HepG2 (cell line): ENCODE data around the gene RAP2A. TPM values are rescaled to one million over a fixed set of nuclear protein-coding genes. Genes with fewer than 3 reads are reported as not detected.

Experiments
- ATAC-seq: fragments of 200-7000 bp; cut with Tn5 transposase; 3 replicates; pipeline ENCODE4 v1.9.1; 2020; ENCODE audit warnings: mild to moderate bottlenecking, moderate library complexity
- BruUV-seq: library from RNA; stranded (reverse); fragments of 400-500 nt; replicated peaks from 2 replicates; lab custom pipeline; 2021; lab: Mats Ljungman, UMichigan
- CTCF ChIA-PET: fragments of 300-600 bp; formaldehyde crosslinking; extraction: SDS; loops from one replicate; lab custom pipeline; 2021; ENCODE audit warnings: low total read pairs, inconsistent platforms, low intra/inter-chr PET ratio; lab: Yijun Ruan, JAX
- POLR2A ChIA-PET: fragments of 350-600 bp; sonication (Branson Sonifier 250); formaldehyde crosslinking; loops from one replicate; lab custom pipeline; 2020; ENCODE audit warnings: antibody characterized with exemption, inconsistent platforms; lab: Yijun Ruan, JAX
- DNase-seq: peaks from one replicate; pipeline ENCODE4 v3.0.0-alpha.2; 2015; ENCODE audit warnings: low spot score
- FAIRE-seq: peaks from 3 replicates; lab custom pipeline; 2011; peaks lifted over from hg19 to GRCh38; lab: Jason Lieb, UNC
- H2AFZ ChIP-seq: one replicate; pipeline ENCODE4 v1.6.1; 2011; ENCODE audit warnings: low read length, inconsistent platforms
- H3K27ac ChIP-seq: fragments of 300-600 bp; 3 replicates; pipeline ENCODE4 v1.8.0; 2011; ENCODE audit warnings: mixed run types, mild to moderate bottlenecking, mixed read lengths, low read length, inconsistent platforms; ENCODE audit not compliant: insufficient read depth; ENCODE audit errors: extremely low read length
- H3K27me3 ChIP-seq, 2 experiments: fragments of 200-600 bp in 1 of 2; 2 replicates in 1 of 2; 3 replicates in 1 of 2; pipeline versions ENCODE4 v1.6.0 to v1.8.0; 2011; ENCODE audit warnings: low read length in 2 of 2, mild to moderate bottlenecking in 2 of 2, moderate library complexity in 2 of 2, inconsistent platforms in 1 of 2; ENCODE audit not compliant: insufficient read depth in 2 of 2, control insufficient read depth in 1 of 2
- H3K36me3 ChIP-seq, 2 experiments: fragments of 200-600 bp in 1 of 2; replicated peaks in 1 of 2; 2 replicates in 1 of 2; 3 replicates in 1 of 2; pipeline versions ENCODE4 v1.5.1 to v1.8.0; 2011; ENCODE audit warnings: low read length in 2 of 2, inconsistent platforms in 1 of 2; ENCODE audit not compliant: insufficient read depth in 2 of 2, control insufficient read depth in 1 of 2
- H3K4me1 ChIP-seq: 2 replicates; pipeline ENCODE4 v1.5.1; 2012; ENCODE audit warnings: low read length, inconsistent platforms; ENCODE audit not compliant: insufficient read depth
- H3K4me2 ChIP-seq: 2 replicates; pipeline ENCODE4 v1.6.0; 2011; ENCODE audit warnings: low read depth, low read length, inconsistent platforms
- H3K4me3 ChIP-seq, 3 experiments: fragments of 200-600 bp in 1 of 3; sonication (generic), shearing (Covaris generic) in 1 of 3; replicated peaks in 1 of 3; 2 replicates each; pipeline ENCODE4 v1.5.1; 2011 to 2016; ENCODE audit warnings: low read length in 3 of 3, inconsistent platforms in 2 of 3, low read depth in 2 of 3, mild to moderate bottlenecking in 2 of 3, control low read depth in 1 of 3, mixed read lengths in 1 of 3; ENCODE audit not compliant: insufficient read depth in 1 of 3
- H3K79me2 ChIP-seq: one replicate; pipeline ENCODE4 v1.6.1; 2011; ENCODE audit warnings: low read length, inconsistent platforms; ENCODE audit not compliant: insufficient read depth
- H3K9ac ChIP-seq: 2 replicates; pipeline ENCODE4 v1.6.0; 2011; ENCODE audit warnings: mild to moderate bottlenecking, low read depth, low read length, inconsistent platforms; ENCODE audit not compliant: insufficient read depth
- H3K9me3 ChIP-seq: 2 replicates; pipeline ENCODE4 v1.5.1; 2012; ENCODE audit warnings: mild to moderate bottlenecking, low read length
- H4K20me1 ChIP-seq: 2 replicates; pipeline ENCODE4 v1.6.0; 2011; ENCODE audit warnings: inconsistent platforms, mild to moderate bottlenecking, low read length, moderate library complexity; ENCODE audit not compliant: insufficient read depth
- FOSL2 ChIP-seq: sonication (generic); formaldehyde crosslinking; IDR thresholded peaks from 2 replicates; pipeline ENCODE4 v1.4.0; 2020; ENCODE audit warnings: missing genetic modification reagents
- KLF6 ChIP-seq: IDR thresholded peaks from 2 replicates; pipeline ENCODE4 v1.8.0; 2016; ENCODE audit warnings: missing biosample characterization, missing genetic modification reagents
- MAFG ChIP-seq: sonication (generic); formaldehyde crosslinking; IDR thresholded peaks from 2 replicates; pipeline ENCODE4 v1.5.1; 2020; ENCODE audit warnings: mild to moderate bottlenecking, missing genetic modification reagents
- SALL1 ChIP-seq: sonication (generic); formaldehyde crosslinking; IDR thresholded peaks from 2 replicates; pipeline ENCODE4 v1.8.0; 2022; ENCODE audit warnings: mild to moderate bottlenecking, missing genetic modification reagents
- SIN3B ChIP-seq: fragments of 150-350 bp; IDR thresholded peaks from 2 replicates; pipeline ENCODE4 v1.6.1; 2014; ENCODE audit warnings: low read length
- SYNCRIP ChIP-seq: fragments of 200-400 bp; formaldehyde crosslinking; IDR thresholded peaks from 2 replicates; pipeline ENCODE4 v1.6.1; 2018; ENCODE audit warnings: mild to moderate bottlenecking, low read depth, low read length; ENCODE audit not compliant: insufficient read depth
- THAP9 ChIP-seq: sonication (generic); formaldehyde crosslinking; IDR thresholded peaks from 2 replicates; pipeline ENCODE4; 2020; ENCODE audit warnings: missing genetic modification reagents, mild to moderate bottlenecking, borderline replicate concordance
- WGBS: methylation state at CpG from one replicate; pipeline ENCODE4 v1.1.6; 2017; ENCODE audit warnings: low lambda C conversion rate; 5-methylcytosine and 5-hydroxymethylcytosine counted together
- in situ Hi-C: cut with HindIII; loops from 2 replicates; pipeline ENCODE4 v1.10.0; 2017; ENCODE audit warnings: low pct_unique_long_range_greater_than_20kb; ENCODE audit not compliant: extremely low pct_ligation_motif_present
- intact Hi-C: fragments of 100-400 bp; cut with micrococcal nuclease; formaldehyde crosslinking; loops from one replicate; pipeline ENCODE4 v1.10.0; 2022; ENCODE audit not compliant: unreplicated experiment
- polyA plus RNA-seq, 8 experiments: library from polyadenylated mRNA; depleted of rRNA in 3 of 8; stranded (reverse) in 7 of 8; unstranded in 1 of 8; fragments of >200 nt; fragmentation: Illumina TruSeq in 4 of 8; extraction: Trizol in 4 of 8; gene quantifications; 2 replicates each; pipeline versions ENCODE4 v1.2.1 to v1.2.3, GENCODE V29; 2011 to 2016; ENCODE audit warnings: low read depth in 4 of 8, missing spikeins in 1 of 8, mixed read lengths in 1 of 8; ENCODE audit not compliant: insufficient read depth in 1 of 8
- total RNA-seq, 5 experiments: library from RNA; depleted of rRNA; stranded (reverse); fragments of >200 nt; fragmentation: Illumina TruSeq; extraction: Trizol; gene quantifications; 2 replicates each; pipeline ENCODE4 v1.2.3, GENCODE V29; 2016; ENCODE audit warnings: low read depth in 1 of 5
- TF ChIP-seq, protein P1 (sequence below): sonication (generic); formaldehyde crosslinking; IDR thresholded peaks from 2 replicates; pipeline ENCODE4 v1.4.0; 2020; ENCODE audit warnings: low read depth, mild to moderate bottlenecking, missing genetic modification reagents
- TF ChIP-seq, protein P2 (sequence below): conservative IDR thresholded peaks from 2 replicates; pipeline ENCODE4 v1.6.1; 2018; ENCODE audit warnings: missing genetic modification reagents

Gene RAP2A
- total and polyA plus RNA-seq, 2 of the 13 experiments (the other 11 are each of a cell fraction or from before 2014, with no cell fraction given), result 9.9 to 23.1 TPM

GRCh38 chr13:97495678-97496077 is 61.7 kb downstream of the RAP2A start (continued):
- TF ChIP-seq, protein P1, sequence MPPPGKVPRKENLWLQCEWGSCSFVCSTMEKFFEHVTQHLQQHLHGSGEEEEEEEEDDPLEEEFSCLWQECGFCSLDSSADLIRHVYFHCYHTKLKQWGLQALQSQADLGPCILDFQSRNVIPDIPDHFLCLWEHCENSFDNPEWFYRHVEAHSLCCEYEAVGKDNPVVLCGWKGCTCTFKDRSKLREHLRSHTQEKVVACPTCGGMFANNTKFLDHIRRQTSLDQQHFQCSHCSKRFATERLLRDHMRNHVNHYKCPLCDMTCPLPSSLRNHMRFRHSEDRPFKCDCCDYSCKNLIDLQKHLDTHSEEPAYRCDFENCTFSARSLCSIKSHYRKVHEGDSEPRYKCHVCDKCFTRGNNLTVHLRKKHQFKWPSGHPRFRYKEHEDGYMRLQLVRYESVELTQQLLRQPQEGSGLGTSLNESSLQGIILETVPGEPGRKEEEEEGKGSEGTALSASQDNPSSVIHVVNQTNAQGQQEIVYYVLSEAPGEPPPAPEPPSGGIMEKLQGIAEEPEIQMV (CRISPR knock-in tag), result no peak
- TF ChIP-seq SYNCRIP (no peak), MAFG (peak; percentile 87), KLF6 (CRISPR knock-in tag) (no peak), SALL1 (0 out of 2 replicates have a peak, but pooled peaks have one; percentile 29), SIN3B (no peak)
- TF ChIP-seq, all 625 proteins: peak for 24

DNA sequence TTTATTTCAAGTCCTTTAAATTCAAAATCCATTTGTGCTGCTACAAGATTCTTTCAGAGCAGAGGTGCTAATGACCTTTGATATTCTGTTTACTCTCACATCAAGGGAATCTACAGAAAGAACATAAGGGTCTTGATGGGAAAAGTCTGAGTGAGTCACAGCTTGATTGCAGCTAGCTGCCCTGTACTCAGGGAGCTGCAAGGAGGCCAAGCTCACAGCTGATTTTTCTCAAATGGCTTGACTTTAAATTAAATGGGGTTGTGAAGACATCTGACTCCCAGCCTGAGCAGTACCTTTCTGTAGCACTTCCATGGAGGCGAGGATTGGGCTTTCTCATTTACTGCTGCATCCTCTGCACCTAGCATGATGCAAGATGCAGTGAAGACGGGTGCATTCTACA is 62.5 kb downstream of the RAP2A start:
- Histone ChIP-seq H3K4me3 (no peak overlapping the region), H2AFZ (no peak overlapping the region), H3K9ac (no peak overlapping the region), H3K4me2 (no peak overlapping the region), H3K79me2 (no peaks in the 10 kb centered on the region), H3K4me1 (peaks cover 53% of the 10 kb centered on the region), H3K27me3 (no peaks in the 10 kb centered on the region; a peak in 1 of 5 replicates), H3K36me3 (no peaks in the 10 kb centered on the region), H3K27ac (no peak overlapping the region), H4K20me1 (no peaks in the 10 kb centered on the region), H3K9me3 (no peaks in the 10 kb centered on the region)
- FAIRE-seq (no peak), DNase-seq (no peak), ATAC-seq (no peak)
- CTCF ChIA-PET, result no interaction called here
- intact Hi-C loops, result no loop called here
- POLR2A ChIA-PET, result no interaction called here
- in situ Hi-C loops, result no loop called here
- 87% methylated on average over 2 of the region's 2 CpGs for WGBS
- BruUV-seq, result no TSS peak
- no peak for TF ChIP-seq THAP9 (CRISPR knock-in tag)
- TF ChIP-seq, protein P2, sequence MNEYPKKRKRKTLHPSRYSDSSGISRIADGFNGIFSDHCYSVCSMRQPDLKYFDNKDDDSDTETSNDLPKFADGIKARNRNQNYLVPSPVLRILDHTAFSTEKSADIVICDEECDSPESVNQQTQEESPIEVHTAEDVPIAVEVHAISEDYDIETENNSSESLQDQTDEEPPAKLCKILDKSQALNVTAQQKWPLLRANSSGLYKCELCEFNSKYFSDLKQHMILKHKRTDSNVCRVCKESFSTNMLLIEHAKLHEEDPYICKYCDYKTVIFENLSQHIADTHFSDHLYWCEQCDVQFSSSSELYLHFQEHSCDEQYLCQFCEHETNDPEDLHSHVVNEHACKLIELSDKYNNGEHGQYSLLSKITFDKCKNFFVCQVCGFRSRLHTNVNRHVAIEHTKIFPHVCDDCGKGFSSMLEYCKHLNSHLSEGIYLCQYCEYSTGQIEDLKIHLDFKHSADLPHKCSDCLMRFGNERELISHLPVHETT, result no peak
- TF ChIP-seq FOSL2, result peak; percentile 34; the same call in 1 of the 2 replicates
